ENCODE measurements around the gene MISP.

MISP gene

DNA sequence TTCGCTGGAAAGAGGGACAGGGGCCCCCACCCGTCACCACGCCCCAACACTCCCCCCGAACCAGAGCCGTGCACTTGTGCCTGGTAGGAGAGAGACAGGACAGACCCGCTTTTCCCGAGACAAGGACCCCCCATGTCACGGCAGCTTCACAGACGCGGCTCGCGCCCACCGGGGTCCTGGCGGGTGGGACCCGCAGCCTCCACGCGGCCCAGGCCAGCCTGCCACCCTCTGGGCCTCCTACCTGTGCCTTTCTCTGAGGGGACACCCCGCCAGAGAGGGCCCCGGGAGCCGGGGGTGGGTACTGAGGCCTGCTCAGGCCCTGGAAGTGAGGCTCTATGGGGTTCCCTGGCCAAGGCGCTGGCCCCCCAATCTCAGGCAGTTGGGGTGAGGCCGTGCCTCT lies 4.0 kb upstream of the MISP start:
- no peak for DNase-seq (ENCODE audit: low read depth in 3 of 3, low spot score in 1 of 3)

DNA sequence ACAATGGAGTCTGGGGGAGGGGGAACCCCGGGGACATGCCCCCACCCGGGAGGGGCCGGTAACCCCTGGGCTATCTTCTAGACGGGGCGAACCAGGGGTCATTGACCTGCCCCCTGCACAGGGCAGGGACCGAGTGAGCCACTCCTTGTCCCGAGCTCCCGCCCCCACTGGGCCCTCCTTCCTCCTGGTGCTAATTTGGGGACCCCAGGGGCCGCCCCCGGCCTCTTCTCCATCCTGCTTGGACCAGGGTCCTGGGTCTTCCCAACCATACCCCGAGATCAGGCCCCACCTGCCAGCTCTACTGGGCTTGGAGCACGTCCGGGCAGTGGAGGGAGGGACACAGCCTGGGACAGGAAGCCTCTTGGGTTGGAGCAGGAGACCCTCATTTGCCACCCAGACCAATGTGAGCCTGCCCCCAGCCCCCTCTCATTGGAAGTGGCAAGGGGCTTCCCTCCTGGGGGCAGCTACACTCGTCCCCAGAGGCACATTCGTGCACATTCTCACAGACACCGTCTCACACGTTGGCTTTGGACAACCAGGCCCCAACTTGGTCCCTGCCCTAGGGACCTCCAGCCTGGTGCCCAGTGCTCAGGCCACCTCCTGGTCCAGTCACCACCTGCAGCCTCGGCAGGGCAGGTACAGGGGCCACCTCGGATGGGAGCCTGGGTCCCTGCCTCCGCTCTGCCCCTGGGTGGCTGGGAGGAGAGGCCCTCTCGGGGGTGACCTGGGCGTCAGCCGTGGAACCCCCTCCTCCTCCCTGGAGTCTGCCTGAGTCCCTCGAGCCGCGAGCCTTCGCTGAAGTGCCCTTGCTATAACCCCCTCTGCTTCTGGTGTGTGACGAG lies 3.3 kb upstream of the MISP start:
- no peak for DNase-seq (ENCODE audit: low read depth in 3 of 3, low spot score in 1 of 3)

DNA sequence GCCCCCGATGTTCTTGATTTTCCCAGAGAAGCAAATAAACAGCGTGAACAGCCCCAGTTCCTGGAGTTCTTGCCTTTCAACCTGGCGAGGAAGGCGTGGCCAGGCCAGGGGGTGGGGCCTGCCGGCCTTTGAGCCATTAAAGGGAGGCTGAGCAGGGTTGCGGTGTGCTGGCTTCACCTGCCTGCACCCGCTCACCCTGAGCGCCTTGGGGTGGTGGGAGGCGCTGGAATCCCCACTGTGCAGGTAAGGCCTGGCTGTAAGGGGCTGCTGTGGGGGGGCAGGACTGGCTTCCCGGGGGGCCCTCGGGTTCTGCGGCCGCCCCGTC lies 2.7 kb upstream of the MISP start:
- no peak for DNase-seq (ENCODE audit: low read depth in 3 of 3, low spot score in 1 of 3)

DNA sequence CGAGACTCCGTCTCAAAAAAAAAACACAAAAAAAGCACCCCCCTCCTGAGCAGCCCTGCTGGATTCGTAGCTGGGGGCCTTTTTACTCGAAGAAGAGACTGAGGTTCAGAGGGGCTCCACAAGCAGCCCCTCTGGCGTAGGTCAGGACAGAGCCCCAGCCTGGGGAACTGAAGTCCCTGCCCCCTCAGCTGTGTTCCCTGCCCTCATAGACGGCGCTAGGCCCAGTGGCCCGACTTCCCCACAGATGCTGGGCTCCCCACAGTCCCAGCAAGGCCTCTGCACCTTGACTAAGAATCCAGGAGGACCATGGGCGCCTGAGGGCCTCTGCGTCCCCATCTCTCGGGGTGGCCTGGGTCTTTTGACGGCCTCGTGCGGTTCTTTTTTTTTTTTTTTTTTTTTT lies 1.1 kb upstream of the MISP start:
- no peak for DNase-seq (ENCODE audit: low read depth in 3 of 3, low spot score in 1 of 3)

DNA sequence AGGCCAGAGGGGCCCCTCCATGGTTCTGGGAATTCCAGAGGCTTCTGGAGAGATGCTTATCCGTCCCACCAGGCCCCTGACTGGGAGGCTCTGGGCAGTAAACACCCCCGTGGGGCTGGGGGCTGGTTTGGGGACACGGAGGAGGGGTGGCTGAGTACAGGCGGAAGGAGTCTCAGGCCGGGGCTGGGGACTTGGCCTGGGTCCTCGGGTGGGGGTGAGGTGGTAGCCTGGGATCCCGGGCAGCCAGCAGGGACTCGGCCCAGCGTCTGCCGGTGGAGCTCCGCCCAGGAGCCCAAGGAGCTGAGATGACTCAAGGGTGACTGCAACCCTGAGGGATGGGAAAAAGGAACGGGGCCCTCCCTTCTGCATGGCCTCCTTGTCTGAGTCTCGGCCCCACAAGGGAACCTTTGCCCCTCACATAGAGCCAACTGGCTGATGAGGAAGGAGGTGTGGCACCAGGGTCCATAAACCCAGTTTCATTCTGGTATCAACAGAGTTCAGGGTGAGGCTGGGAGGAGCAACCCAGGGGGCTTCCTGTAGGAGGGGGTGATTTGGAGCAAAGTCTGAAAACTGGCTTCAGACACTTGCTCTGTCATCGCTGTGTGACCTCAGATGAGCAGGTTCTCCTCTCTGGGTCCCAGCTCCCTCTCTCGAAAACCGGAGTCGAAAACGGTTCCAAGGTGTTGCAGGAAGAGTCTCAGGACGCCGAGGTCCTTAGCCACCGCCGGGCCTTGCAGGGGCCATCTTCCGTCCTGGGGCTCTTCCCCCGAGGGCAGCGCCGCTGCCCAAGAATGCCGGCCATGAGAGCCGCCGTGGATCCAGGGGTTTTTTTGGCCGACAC lies 809 bp downstream of the MISP start:
- no peak for DNase-seq (ENCODE audit: low read depth in 3 of 3, low spot score in 1 of 3)

DNA sequence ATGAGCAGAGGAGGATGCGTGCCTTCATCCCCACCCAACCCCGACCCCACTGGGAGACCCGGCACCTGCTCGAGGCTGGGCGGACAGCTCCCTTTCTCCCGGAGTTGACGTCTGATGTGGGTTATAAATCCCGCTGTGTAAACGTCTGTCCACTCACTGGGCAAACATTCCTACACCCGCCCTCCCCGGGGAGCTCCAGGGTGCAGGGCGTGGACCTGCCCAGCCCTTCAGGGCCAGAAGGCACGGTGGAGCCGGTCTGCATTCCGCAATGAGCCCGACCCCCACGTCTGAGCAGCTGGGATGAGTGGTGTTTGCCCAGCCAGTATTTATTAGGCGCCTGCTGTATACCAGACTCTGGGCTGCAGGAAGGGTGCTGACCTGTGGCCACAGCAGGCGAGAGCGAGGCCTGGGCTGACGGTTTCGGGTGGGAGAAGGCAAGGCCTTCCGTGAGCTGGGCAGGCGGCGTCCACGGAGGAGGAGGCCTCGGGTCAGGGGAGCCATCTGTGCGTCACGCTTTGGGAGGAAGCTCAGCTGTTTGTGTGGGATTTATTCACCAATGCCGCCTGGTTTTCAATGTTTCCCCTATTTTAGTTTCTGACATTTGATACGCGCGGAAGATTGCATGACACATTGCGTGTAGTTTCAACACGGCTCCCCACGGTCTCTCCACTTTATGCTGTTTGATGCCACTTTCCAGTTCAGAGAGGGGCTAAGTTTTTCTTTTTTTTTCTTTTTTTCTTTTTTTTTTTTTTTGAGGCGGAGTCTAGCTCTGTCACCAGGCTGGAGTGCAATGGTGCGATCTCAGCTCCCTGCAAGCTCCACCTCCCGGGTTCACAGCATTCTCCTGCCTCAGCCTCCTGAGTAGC lies 2.0 kb downstream of the MISP start:
- no peak for DNase-seq (ENCODE audit: low read depth in 3 of 3, low spot score in 1 of 3)

DNA sequence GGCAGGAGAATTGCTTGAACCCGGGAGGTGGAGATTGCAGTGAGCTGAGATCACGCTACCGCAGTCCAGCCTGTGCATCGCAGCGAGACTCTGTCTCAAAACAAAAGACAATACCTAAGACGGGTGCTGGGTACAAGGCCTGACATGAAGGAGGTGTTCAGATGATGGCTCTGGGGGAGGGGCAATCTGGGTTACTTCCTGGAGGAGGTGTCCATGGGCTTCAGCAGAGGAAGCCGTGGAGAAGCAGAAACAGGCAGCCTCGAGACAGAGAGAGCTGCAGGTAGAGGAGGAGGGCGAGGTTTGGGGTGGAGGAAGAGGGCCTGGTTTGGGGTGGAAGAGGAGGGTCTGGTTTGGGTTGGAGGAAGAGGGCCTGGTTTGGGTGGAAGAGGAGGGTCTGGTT lies 3.6 kb downstream of the MISP start:
- no peak for DNase-seq (ENCODE audit: low read depth in 3 of 3, low spot score in 1 of 3)

DNA sequence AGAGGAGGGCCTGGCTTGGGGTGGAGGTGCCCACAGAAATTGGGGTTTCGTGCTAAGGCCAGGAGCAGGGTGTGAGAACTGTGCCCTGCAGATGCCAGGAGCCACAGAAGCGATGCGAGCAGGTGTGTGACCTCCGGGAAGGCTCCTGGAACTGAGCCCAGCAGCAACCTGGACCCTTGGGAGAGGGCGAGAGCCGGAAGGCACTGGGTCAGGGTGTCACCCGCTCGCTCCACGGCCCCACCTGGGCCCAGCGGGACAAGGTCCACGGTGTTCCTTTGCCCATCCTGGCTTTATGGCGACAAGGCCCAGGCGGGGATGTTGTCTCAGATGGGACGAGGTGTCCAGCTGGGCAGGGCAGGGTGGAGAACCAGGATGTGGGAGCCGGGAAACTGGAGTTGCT lies 4.2 kb downstream of the MISP start:
- DNase-seq (ENCODE audit: low read depth in 3 of 3, low spot score in 1 of 3) = no peak

DNA sequence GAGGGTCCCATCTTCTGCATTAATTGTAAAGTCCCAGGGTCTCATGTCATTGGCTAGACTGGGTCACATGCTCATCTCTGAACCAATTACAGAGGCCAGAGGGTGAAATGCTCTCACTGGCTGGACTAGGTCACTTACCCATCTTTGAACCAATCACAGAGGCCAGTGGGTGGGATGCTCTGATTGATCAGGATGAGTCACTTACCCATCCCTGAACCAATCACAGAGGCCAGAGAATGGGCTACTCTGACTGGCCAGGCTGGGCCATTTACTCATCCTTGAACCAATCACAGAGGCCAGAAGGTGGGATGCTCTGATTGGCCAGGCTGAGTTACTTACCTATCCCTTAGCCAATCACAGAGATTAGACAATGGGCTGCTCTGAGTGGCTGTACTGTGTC lies 5.3 kb downstream of the MISP start:
- DNase-seq (ENCODE audit: low read depth in 3 of 3, low spot score in 1 of 3) = no peak

DNA sequence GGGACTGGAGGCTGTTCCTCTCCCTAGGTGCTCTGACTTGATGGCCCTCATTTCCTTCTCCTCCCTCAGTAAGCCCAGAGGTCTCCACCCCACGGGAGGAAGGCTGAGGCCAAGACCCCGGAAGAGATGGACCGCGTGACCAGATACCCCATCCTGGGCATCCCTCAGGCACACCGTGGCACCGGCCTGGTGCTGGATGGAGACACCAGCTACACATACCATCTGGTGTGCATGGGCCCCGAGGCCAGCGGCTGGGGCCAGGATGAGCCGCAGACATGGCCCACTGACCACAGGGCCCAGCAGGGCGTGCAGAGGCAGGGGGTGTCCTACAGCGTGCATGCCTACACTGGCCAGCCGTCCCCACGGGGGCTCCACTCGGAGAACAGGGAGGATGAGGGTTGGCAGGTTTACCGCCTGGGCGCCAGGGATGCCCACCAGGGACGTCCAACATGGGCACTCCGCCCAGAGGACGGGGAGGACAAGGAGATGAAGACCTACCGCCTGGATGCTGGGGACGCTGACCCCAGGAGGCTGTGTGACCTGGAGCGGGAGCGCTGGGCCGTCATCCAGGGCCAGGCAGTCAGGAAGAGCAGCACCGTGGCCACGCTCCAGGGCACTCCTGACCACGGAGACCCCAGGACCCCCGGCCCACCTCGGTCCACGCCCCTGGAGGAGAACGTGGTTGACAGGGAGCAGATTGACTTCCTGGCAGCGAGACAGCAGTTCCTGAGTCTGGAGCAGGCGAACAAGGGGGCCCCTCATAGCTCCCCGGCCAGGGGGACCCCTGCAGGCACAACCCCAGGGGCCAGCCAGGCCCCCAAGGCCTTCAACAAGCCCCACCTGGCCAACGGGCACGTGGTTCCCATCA lies 6.1 kb downstream of the MISP start:
- no peak for DNase-seq (ENCODE audit: low read depth in 3 of 3, low spot score in 1 of 3)

DNA sequence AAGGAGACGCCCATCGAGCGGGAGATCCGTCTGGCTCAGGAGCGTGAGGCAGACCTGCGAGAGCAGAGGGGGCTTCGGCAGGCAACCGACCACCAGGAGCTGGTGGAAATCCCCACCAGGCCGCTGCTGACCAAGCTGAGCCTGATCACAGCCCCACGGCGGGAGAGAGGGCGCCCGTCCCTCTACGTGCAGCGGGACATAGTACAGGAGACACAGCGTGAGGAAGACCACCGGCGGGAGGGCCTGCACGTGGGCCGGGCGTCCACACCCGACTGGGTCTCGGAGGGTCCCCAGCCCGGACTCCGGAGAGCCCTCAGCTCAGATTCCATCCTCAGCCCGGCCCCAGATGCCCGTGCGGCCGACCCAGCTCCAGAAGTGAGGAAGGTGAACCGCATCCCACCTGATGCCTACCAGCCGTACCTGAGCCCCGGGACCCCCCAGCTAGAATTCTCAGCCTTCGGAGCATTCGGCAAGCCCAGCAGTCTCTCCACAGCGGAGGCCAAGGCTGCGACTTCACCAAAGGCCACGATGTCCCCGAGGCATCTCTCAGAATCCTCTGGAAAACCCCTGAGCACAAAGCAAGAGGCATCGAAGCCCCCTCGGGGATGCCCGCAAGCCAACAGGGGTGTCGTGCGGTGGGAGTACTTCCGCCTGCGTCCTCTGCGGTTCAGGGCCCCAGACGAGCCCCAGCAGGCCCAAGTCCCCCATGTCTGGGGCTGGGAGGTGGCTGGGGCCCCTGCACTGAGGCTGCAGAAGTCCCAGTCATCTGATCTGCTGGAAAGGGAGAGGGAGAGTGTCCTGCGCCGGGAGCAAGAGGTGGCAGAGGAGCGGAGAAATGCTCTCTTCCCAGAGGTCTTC lies 7.1 kb downstream of the MISP start:
- no peak for DNase-seq (ENCODE audit: low read depth in 3 of 3, low spot score in 1 of 3)

DNA sequence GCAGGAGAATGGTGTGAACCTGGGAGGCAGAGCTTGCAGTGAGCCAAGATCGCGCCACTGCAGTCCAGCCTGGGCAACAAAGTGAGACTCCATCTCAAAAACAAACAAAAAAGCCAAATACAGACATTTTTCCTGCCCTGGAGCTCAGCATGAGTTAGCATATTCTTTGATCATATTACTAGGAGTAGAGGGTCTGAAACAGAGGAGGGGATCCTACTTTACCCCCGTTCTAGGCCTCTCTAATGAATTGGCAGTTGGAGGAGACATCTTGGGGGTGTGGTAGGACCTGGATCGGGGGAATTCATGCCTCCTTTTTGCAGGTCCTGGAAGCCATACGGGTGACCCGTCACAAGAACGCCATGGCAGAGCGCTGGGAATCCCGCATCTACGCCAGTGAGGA lies 12.3 kb downstream of the MISP start:
- DNase-seq (ENCODE audit: low read depth in 3 of 3, low spot score in 1 of 3) = no peak

DNA sequence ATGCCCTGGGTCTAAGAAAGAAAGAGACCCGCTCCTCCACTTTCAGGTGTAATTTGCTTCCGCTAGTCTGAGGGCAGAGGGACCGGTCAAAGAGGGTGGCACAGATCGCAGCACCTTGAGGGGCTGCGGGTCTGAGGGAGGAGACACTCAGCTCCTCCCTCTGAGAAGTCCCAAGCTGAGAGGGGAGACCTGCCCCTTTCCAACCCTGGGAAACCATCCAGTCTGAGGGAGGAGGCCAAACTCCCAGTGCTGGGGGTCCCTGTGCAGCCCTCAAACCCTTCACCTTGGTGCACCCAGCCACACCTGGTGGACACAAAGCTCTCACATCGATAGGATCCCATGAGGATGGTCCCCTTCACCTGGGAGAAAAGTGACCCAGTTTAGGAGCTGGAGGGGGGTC lies 13.0 kb downstream of the MISP start:
- no peak for DNase-seq (ENCODE audit: low read depth in 3 of 3, low spot score in 1 of 3)

DNA sequence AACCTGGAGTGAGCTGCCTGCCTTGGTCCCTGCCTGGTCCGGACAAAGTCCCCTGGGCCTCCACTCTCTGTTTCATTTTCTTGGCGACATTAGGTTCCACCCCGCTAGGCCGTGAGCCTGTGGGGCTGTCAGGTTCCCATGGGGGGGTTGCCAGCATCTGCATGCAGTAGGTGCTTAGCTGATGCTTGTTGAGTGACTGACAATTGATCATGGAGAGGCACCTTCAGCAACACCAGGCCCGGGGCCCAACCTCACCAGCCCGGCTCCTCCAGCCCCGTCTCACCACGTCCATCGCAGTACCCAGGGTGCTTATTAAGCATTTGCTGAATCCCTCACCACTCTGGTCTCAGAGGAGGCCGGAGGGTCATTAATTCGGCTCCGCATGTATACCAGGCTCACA lies 13.4 kb downstream of the MISP start:
- DNase-seq (ENCODE audit: low read depth in 3 of 3, low spot score in 1 of 3) = no peak

DNA sequence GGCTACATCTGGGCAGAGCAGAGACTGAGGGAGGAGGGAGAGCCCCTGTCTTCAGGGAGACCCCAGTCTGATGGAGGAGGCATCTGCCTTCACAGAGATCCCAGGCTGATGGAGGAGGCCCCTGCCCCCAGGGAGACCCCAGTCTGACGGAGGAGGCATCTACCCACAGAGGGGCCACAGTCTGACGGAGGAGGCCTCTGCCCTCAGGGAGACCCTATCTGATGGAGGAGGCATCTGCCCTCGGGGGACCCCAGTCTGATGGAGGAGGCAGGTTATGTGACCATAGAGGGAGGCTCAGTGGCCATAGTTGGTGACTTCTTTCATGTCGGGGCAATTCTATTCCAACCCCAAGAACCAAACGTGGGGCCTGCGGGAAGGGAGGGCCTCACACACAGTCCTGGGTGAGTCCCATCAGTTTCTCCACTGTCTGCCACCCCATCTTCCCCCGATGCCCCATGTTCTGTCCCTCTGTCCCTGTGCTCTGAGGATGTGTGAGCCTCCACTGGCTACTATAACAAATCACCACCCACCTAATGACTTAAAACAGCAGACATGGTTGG lies 14.3 kb downstream of the MISP start:
- DNase-seq (ENCODE audit: low read depth in 3 of 3, low spot score in 1 of 3) = no peak

DNA sequence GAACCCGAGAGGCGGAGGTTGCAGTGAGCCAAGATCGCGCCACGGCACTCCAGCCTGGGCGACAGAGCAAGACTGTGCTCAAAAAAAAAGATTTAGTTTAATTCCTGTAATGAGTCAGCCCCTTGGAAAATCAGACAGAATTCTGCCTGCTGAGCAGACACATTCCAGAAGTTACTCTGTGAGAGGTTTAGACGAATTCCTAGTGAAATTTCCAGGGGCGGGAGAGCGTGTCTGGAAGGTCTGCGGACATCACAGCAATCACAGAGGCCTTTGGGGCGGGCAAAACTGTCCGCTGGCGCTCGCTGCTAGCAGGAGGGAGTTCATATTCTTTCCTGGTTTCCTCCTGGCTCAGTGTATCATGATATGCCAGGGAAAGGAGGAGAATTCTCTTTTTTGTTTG lies 17.5 kb downstream of the MISP start:
- DNase-seq (ENCODE audit: low read depth in 3 of 3, low spot score in 1 of 3) = no peak

DNA sequence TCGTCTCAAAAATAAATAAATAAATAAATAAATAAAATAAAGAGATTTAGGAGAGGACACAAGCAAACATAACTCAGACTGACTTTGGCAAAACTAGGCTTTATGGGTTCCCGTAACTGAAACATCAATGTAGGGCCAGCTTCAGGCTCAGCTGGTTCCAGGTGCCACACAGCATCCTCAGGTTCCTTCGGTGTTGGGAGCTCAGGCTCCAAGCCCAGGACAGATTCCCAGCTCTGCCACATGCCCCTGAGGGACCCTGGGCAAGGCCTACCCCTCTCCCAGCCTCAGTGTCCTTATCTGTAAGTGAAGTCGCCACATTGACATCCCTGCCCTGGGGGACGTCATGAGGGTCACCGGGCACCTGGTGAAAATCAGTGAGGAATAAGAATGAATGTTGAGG lies 18.7 kb downstream of the MISP start:
- no peak for DNase-seq (ENCODE audit: low read depth in 3 of 3, low spot score in 1 of 3)

DNA sequence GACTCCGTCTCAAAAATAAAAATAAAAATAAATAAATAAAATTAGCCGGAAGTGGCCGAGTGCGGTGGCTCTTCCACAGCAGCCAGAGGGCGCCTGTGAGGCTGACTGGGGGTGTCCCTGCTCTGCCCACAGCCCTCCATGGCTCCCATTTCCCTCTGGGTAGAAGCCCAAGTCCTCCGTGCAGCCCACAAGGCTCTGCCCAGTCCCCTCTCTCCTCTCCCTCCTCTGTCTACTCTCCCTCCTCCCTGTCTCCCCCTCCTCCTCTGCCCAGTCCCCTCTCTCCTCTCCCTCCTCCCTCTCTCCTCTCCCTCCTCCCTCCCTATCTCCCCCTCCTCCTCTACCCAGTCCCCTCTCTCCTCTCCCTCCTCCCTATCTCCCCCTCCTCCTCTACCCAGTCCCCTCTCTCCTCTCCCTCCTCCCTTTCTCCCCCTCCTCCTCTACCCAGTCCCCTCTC lies 20.4 kb downstream of the MISP start:
- no peak for DNase-seq (ENCODE audit: low read depth in 3 of 3, low spot score in 1 of 3)

DNA sequence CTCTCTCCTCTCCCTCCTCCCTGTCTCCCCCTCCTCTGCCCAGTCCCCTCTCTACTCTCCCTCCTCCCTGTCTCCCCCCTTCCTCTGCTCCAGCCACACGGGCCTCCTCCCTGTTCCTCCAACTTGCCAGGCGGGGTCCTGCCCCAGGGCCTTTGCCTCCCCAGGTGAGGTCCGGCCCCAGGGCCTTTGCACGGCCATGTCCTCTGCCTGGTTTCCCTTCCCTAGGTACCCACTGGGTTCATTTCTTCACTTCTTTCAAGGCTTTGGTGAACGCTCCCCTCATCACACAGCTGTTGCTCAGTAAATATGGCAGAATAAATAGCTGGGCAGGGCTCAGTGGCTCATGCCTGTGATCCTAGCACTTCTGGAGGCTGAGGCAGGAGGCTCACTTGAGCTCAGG lies 21.2 kb downstream of the MISP start:
- DNase-seq (ENCODE audit: low read depth in 3 of 3, low spot score in 1 of 3) = no peak
